ENCODE data around the gene KLRD1.

The KLRD1 gene, protein sequence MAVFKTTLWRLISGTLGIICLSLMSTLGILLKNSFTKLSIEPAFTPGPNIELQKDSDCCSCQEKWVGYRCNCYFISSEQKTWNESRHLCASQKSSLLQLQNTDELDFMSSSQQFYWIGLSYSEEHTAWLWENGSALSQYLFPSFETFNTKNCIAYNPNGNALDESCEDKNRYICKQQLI

DNA sequence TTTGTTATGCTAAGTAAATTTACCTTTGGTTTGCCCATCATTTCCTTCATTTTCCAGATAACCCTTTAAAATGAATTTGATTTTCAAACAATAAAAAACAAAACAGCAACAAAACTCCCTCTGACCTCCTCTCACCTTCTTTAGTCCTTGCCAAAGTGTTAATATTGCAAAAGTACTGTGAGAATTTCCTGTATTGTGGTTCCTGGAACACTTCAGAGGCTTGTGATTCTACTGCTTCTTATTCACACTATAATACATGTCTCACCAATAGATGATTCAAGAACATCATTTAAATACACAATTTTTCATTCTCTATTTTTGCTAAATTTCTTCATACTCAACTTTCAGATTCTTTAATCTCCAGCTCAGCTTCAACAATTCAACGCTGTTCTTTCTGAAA, at the start of gene KLRD1:
KLRD1 (plus strand) TSS at position 241 of the 400 bp plus-strand sequence. CDS start 208 bp downstream, outside the sequence.
- no peak for TF ChIP-seq GATA3 (IDR thresholded peaks at IDR 0.05; ENCODE audit: low read depth, low read length)
- TF ChIP-seq GATA2 (IDR thresholded peaks at IDR 0.05; ENCODE audit: low read depth, low read length), result no peak

DNA sequence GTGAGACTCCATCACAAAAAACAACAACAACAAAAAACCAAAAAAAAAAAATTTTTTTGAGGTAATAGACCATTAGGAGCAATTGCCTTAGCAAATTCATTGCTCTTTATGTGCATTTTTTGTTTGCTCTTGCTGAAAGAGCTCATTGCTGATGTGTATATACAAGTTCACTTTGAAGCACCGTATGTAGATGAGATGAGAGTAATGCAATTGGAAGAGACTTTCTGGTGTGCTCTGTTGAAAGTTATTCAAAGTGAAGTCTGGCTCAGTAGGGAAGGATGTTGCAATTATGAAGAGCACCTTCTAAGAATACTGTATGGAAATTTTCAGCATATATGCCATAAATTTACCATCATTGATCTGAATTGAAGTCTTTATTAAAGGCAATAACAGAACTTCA, 46.7 kb upstream of the KLRD1 start:
- TF ChIP-seq GATA2 (IDR thresholded peaks at IDR 0.05; ENCODE audit: low read depth, low read length) (no peak), GATA3 (IDR thresholded peaks at IDR 0.05; ENCODE audit: low read depth, low read length) (no peak)

DNA sequence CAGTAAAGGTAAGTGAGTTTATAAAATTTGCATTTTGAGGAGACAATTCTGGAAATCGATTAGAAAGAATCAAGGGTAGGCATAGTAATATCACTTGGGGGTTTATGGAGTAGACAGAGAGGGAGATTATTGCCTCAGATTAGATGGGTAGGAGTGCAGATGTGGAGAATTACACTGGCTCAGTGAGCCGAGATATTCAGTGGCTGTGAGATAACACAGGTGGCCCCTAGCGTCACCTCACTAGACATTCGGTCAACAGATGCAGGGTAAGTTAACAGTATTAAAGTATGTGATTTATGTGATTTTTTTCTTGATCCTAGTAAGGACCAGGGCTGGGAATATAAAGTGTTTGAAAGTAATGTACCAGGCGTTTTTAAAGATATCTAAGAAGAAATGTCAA, 39.6 kb upstream of the KLRD1 start:
- TF ChIP-seq GATA3 (IDR thresholded peaks at IDR 0.05; ENCODE audit: low read depth, low read length) (peak; percentile 50), GATA2 (IDR thresholded peaks at IDR 0.05; ENCODE audit: low read depth, low read length) (peak; percentile 67)

DNA sequence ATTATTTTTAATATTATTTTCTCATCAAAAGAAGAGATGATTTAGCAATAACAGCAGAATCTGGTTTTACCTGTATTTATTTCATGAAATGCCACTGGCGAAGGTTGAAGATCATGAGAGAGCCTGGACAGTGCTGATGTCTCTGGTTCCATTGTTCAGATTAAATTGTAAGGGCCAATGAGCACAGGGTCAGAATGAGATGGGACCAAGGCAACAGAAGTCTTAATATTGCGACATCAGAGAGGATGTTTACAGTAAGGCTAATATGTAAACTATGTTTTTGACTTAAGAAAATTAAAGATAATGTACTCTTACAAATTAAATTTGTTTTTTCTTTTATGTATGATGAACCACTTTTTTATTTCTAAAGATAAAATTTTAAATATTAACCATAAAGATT, 35.2 kb upstream of the KLRD1 start:
- no peak for TF ChIP-seq GATA2 (IDR thresholded peaks at IDR 0.05; ENCODE audit: low read depth, low read length)
- TF ChIP-seq GATA3 (IDR thresholded peaks at IDR 0.05; ENCODE audit: low read depth, low read length), result no peak

DNA sequence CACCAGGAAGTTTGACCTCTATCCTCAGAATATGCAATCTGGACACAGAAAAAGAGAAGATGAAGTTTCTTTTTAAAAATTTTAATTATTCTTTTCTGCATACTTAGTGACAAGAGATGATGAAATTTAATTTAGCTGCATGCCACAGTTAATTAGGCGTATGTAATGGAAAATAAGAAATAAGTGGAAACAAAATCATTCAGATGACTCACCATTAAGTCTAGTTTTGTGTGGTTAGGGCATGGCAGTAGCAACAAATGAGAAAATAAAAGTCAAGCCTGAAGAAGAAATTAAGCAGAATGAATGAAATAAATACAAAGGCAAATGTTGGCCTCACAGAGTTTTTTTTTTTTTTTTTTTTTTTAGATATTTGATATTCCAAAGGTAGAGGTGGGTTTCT, 30.9 kb upstream of the KLRD1 start:
- TF ChIP-seq GATA2 (IDR thresholded peaks at IDR 0.05; ENCODE audit: low read depth, low read length) (no peak), GATA3 (IDR thresholded peaks at IDR 0.05; ENCODE audit: low read depth, low read length) (no peak)

DNA sequence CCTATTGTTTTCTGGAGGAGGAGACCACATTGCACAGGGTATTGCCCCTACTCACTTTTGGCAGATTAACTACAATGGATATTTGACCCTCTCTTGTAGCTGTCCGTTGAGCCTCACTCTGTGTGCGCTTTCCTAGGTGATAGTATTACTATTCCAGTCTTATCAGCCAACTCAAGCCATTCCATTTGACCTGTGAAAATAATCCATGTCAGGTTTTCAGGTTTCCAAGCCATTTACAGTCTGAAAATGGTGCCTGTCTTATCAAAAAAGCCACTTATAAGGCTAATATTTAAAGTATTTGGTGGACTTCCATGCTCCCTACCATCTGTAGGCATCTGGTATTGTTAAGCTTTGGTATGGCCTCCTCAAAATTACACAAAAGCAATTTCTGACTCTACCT, 29.6 kb upstream of the KLRD1 start:
- no peak for TF ChIP-seq GATA2 (IDR thresholded peaks at IDR 0.05; ENCODE audit: low read depth, low read length)
- TF ChIP-seq GATA3 (IDR thresholded peaks at IDR 0.05; ENCODE audit: low read depth, low read length), result no peak

DNA sequence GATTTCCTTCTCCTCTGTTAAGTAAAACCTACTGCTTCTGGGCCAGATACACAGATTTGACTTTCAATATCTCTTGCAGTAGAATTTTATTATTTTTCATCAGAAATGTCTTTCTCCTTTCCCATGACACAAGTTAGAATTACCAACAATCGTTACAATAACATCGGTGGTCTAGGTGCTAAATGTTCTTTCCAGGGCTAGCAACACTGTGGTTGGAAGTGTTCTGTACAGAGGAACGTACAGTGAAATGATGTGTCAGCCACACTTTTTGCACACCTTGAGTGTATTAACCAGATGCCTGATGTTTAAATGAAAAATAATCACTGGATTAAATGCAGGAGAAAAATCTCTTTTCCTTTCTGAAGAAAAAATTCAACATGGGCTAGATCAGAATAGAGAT, 27.7 kb upstream of the KLRD1 start:
- TF ChIP-seq GATA3 (IDR thresholded peaks at IDR 0.05; ENCODE audit: low read depth, low read length) (no peak), GATA2 (IDR thresholded peaks at IDR 0.05; ENCODE audit: low read depth, low read length) (no peak)

DNA sequence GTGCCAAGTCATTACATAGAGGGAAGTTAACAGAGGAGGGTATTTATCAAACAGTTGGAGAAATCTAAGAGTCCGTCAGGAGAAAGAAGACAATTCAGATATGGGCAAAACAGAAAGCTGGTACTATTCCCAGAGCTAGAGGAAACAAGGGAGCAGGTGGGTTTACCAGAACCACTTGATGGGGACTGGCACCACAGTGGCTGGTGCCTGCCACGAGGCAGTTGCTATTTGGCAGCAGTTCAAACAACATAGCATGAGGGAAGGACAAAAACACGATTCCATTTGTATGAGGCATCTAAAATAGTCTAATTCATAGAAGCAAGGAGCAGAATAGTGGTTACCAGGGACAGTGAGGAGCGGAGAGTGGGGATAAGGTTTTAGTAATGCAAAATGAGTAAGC, 24.6 kb upstream of the KLRD1 start:
- TF ChIP-seq GATA3 (IDR thresholded peaks at IDR 0.05; ENCODE audit: low read depth, low read length) (no peak), GATA2 (IDR thresholded peaks at IDR 0.05; ENCODE audit: low read depth, low read length) (no peak)

DNA sequence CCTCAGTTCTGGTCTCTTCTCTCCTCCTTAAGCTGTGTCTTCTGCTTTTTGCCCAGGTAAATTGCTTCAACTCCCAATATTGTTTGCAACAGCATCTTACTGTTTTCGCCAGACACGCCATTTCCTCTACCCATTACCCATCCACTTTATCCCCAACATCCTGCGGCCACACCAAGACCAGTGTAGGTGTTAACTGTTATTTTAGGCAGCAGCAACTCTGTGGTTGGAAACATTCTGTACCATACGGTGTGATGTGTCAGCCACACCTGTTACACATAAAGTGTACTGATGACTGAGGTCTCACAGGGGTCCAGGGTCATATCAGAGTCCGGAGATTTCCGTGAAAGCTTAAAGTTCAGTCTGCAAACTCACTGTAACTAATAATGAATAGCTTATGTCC, 21.8 kb upstream of the KLRD1 start:
- TF ChIP-seq GATA2 (IDR thresholded peaks at IDR 0.05; ENCODE audit: low read depth, low read length), result no peak
- TF ChIP-seq GATA3 (IDR thresholded peaks at IDR 0.05; ENCODE audit: low read depth, low read length), result no peak

DNA sequence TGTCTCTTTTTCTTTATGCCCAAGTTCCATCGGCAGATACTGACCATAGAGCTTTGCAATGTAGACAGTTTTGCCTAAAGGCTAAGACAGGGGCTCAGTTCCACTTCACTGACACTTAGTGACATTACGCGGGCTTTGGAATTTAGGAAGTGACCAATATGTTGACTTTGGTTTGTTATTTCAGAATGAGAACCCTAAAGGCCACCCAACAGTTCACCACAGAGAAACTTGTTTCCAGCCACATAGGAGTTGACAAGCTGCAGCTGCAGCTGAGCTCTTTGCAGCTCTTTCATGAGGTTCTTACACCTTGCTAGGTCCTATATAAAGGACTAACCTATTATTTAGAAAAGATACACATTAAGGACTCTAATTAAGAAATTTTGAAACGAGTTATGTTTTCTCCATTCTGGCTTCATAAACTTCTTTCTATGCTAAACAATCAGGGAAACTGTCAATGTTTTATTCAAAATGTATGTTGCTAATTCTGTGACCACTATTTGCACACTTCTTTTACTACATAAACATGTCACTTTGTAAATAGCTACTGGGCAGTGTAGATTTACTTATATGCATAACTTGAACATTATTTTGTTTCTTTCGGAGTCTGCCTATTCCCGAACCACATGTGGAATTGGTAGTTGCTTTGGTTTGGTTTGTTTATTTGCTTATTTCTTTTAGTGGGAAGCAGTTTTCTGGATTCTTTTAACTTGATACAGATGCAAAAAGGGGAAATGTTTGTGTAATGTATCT, 18.5 kb upstream of the KLRD1 start:
- TF ChIP-seq GATA3 (IDR thresholded peaks at IDR 0.05; ENCODE audit: low read depth, low read length) (no peak), GATA2 (IDR thresholded peaks at IDR 0.05; ENCODE audit: low read depth, low read length) (no peak)

DNA sequence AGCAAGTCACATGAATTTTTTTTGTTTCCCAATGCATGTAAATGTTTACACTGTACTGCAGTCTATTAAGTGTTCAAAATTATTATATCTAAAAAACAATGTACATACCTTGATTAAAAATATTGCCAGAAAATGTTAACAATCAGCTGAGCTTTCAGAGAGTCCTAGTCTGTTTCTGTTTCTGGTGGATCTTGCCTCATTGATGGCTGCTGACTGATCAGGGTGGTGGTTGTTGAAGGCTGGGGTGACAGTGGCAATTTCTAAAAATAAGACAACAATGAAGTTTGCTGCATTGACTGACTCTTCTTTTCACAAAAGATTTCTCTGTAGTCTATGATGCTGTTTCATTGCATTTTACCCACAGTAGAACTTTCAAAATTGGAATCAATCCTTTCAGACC, 16.6 kb upstream of the KLRD1 start:
- TF ChIP-seq GATA3 (IDR thresholded peaks at IDR 0.05; ENCODE audit: low read depth, low read length), result no peak
- no peak for TF ChIP-seq GATA2 (IDR thresholded peaks at IDR 0.05; ENCODE audit: low read depth, low read length)

DNA sequence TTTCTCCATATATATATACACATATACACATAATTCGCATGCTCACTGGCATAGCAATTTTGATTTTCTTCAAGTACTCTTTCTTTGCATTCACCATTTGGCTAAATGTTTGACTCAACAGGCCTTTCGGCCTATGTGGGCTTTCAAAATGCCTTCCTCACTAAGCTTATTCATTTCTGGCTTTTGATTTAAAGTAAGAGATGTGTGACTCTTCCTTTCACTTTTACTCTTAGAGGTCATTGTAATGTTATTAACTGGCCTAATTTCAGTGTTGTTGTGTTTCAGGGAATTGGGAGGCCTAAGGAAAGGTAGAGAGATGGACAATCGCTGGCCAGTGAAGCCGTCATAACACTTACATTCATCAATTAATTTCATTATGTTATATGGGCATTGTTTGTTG, 14.5 kb upstream of the KLRD1 start:
- TF ChIP-seq GATA2 (IDR thresholded peaks at IDR 0.05; ENCODE audit: low read depth, low read length) (no peak), GATA3 (IDR thresholded peaks at IDR 0.05; ENCODE audit: low read depth, low read length) (no peak)

DNA sequence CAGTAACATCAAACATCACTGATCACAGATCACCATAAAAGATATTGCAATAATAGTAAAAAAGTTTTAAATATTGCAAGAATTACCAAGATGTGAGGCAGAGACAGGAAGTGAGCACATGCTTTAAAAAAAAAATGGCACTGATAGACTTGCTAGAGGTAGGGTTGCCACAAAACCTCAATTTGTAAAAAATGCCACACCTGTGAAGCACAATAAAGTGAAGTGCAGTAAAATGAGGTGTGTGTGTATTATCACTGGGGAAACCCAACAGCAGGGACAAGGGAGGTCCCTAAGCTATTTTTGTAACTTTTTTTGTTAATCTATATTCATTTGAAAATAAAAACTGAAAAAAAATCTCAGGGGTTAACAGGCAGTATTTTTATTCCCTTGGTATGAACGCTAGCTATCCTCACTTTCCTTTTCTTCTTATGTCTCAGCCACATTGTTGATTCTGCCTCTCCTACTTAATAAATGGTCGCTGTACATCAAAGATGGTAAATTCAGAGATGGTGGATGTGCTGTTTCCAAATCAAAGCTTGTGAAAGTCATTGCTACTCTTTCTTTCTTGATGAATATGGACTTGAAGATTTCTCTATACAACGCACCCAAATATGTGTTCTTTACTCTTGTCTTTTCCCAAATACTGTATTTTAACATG, 14.0 kb upstream of the KLRD1 start:
- TF ChIP-seq GATA2 (IDR thresholded peaks at IDR 0.05; ENCODE audit: low read depth, low read length) (no peak), GATA3 (IDR thresholded peaks at IDR 0.05; ENCODE audit: low read depth, low read length) (no peak)

DNA sequence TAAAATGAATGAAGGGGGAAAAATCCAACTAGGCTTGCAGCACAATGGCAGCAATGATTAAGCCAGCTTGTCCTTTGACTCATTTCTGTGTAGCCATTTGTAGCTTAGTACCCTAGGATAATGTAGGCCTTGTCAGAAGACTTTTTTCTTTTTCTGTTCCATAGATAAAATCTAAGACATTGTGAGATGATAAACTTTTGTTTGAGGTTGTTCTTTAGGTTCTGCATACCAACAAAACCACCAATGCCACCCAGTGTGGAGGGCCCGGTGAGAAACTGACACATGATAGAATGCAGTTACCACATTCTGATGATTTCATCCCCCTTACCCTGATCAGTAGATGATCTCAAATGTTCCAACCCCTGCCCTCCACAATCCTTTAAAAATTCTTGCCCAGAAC, 6.6 kb upstream of the KLRD1 start:
- TF ChIP-seq GATA2 (IDR thresholded peaks at IDR 0.05; ENCODE audit: low read depth, low read length), result no peak
- TF ChIP-seq GATA3 (IDR thresholded peaks at IDR 0.05; ENCODE audit: low read depth, low read length), result no peak

DNA sequence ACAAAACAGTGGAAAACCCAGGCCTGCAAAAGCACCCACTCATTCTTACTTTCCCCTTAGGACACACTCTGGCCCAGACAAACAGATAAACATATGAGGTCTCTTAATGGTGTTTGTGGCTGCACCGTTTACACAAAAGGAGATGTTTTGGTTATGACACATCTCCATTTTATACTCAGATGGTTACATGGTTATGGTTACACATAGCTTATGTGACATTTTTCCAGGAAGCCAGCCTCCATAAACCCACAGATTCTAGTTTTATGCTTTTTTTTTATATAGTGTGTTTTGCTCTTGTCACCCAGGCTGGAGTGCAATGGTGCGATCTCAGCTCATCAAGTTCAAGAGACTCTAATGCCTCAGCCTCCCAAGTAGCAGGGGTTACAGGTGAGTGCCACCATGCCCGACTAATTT, 3.5 kb upstream of the KLRD1 start:
- TF ChIP-seq GATA2 (IDR thresholded peaks at IDR 0.05; ENCODE audit: low read depth, low read length), result no peak
